A172 (cell line): ENCODE measurements around the gene ABHD14A. TPM values are rescaled to one million over a fixed set of nuclear protein-coding genes. Genes with fewer than 3 reads are reported as not detected.

Source experiments
- DNase-seq: peaks from one replicate; pipeline ENCODE4 v3.0.0-alpha.2; 2015; ENCODE audit warnings: low spot score
- total RNA-seq: library from RNA; depleted of rRNA; stranded (reverse); fragments of >200 nt; shearing (Covaris generic); gene quantifications from 2 replicates; pipeline ENCODE4 v1.2.3, GENCODE V29; 2014; rRNA removed

Gene ABHD14A
- total RNA-seq, 1 experiment from 2014 or later, result 10.2 TPM

DNA sequence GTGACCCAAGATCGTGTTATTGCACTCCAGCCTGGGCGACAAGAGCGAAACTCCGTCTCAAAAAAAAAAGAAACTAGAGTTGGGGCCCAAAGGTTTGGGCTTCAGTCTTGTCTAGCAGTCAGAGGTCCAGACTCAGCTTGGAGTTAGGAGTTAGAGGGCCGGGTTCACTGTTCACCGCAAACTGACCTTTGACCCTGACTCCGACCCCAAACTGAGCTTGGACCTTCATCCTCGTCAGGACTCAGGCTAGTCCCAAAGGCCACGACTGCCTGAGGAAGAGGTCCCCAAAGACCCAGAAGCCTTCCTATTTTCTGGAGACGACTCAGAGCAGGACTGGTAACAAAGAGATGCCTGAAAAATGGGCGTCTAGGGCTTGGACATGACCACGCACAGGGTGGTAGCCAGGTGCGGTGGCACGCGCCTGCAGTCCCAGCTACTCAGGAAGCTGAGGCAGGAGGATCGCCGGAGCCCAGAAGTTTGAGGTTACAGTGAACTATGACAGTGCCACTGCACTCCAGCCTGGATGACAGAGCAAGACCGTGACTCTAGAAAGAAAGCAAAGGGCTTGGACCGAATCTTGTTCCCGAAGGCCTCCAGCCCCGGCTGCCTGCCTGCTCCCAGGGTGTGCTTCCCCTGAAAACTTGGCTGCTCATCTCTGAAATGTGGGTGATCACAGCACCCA is 43.6 kb downstream of the ABHD14A start:
- no peak for DNase-seq

DNA sequence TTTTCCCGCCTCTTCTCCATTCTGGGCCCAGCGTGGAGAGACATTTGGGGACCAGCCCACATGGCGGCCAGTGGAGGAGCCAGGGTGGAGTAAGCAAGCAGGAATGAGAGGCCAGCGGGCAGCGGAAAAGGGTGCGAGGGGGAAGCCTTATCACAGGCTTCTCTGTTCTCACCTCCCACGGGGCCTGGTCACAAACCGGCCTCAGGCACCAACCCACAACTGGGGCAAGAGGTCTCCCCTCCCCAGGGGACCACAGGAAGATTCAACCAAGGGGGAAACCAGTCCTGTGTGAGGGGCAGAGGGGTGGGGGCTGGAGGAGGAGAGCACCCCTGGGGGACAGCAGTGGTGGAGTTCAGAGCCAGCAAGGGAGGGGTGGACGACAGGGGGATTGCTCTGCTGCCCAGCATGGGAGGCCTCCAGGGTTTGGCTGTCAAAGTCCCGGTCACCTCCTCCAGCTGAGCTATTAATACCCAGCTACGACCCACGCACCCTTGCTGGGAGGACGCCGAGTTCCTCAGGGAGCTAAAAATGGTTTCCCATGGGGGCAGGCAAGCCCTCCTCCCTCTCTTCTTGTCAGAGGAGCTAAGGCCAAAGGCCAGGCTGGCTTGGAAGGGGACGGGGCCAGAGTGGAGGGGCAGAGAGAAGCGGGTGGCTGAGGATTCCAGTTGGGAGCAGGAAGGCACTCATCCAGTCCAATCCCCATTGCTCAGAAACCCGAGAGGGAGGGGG is 44.7 kb downstream of the ABHD14A start:
- DNase-seq, result no peak

DNA sequence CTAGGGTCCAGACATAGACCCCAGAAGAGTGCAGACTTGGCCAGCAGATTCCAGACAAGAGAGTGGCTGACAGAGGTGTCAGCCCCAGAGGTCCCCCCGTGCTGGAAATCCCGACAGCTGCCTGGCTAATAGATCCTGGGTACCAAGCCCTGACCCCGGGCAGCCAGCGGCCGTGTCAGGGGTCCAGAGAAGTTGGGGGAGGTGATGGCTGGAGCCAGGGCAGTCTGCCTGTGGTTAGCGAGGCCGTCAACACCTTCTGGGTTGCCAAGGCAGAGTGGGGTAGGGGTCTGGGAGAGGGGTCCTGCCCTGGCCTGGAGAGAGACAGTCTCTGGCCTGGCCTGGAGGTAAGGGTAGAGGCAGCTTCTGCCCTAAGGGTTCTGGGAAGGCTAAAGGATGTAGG is 45.9 kb downstream of the ABHD14A start:
- no peak for DNase-seq

DNA sequence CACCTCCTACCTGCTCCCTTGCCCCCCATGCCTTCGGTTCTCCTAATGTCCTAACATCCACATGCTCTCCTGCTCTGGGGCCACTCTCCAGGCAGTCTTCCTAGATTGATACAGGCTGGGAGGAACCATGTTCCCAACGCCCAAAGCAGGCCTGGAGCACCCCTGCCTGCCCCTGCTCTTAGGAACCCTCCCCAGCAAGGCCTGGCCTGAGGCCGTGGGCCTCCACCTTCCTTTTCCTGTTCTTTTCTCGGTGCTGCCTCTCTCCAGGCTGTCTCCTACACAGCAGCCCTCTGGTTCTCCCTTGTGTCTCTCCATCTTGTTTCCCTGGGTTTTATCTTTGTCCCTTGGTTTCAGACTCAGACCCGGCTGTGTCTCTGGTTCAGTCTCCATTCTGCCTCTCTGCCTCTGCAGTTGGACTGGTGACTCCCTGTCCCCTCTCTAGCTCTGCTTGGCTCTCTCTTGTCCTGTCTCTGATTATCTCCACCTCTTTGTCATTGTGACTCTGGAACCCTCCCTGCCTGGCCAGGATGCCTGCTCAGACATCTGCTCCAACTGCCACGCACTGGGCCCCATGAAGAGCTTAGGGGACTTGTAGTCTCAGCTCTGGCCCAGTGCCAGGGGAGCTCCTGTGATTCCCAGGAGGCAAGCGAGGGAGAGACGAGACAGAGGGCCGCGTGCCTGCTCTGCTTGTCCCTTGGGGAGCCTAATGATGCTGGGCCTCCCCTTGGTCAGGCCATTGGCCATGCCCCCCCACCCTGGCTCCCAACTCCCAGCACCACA is 46.8 kb downstream of the ABHD14A start:
- DNase-seq, result no peak

DNA sequence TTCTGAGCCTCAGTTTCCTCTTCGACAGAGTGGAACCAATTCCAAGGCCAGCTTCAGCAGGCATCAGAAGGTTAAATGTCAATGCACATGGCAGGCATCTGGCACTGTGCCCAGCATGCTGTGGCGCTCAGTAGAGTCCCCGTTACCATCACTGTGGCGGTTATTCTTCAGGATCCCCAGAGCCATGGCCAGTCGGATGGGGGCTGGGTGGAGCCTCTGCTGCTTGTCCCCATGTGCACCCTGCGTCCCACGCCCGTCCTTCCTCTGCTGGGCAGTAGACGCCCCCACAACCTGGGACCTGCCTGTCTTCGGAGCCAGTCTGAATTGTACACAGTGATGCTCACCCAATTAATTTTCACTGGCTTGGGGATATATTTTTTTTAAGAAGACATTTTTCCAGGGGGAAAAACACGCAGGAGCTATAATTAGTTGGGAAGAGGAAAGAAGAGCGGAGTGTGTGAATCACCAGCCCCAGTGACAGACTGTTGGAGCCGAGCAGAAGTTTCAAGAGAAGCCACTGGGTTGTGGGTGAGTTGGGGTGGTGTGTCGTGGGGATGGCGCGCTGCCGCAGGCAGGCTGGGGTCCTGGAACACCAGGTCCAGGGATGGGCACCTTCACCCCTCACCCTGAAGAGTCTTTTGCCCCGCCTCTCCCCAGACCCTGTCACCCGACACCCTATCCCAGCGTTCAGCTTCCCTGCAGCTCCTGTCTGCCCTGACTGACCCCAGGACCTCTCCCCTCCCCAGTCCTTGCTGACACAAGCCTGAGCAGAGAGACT is 47.6 kb downstream of the ABHD14A start:
- peak; percentile 31 for DNase-seq

DNA sequence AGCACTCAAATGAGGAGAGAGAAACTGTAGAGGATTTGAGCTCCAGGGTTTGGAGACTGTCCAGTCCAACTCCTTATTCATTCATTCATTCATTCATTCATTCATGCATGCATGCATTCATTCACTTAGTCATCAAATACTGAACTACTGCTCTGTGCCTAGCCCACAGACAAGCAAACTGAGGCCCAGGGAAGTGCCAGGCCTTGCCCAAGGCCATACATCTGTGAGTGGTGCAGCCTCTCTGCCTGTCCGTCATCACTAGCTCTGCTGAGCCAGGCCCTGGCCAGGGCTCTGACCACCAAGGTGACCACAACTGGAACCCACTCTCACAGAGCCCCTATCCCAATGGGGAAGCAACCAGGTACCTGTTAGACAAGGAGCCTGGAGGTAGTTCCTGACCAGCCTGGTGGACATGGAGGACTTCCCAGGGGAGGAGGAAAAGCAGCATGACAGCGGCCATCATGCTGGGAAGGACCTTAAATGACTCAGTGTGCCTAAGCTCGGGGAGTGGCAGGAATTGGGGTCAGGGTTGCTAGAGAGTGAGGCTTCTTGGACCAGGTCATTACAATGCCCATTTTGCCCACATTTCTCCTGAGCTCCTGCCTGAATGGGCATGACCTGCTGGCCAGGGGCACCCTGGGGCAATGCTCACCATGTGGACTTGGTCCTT is 48.4 kb downstream of the ABHD14A start:
- no peak for DNase-seq

DNA sequence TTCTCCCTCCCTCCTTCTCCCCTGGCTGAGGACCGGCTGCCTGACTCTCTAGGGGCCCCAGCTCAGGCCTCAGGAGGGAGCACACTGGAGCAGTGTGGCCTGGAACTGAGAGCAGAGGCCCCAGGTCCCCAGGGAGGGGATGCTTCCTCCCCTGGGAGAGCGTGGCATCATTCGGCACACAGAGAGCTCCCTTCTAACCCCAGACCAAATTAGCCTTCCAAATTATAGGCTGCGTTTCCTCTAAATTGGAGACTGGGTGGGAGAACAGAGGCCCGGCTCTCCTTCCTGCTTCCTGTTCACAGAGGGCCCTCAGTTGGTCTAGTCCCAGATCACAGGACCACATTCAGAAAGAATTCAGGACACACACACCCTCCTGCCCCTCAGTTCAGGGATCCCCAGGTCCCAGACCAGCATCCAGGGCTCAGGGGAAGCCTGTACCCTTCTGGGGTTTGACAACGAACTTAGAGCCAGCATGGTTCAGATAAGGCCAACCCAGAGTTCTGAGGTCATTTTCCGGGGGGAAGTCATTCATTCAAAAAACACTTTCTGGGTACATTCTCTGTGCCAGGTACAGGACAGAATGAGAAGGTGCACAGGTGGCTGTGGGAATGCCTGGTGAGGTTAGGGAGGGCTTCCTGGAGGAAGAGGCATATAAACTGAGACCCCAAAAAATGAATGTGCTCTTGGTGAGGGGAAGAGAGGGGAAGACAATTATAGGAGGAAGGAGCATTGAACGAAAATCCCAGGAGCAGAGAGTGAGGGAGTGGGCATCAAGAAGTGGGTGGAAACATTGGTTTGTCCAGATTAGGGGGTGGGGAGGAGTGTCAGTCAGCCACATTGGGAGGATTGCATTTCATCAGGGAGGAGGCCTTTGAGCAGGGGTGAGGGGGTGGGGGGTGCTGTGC is 49.2 kb downstream of the ABHD14A start:
- DNase-seq, result no peak

DNA sequence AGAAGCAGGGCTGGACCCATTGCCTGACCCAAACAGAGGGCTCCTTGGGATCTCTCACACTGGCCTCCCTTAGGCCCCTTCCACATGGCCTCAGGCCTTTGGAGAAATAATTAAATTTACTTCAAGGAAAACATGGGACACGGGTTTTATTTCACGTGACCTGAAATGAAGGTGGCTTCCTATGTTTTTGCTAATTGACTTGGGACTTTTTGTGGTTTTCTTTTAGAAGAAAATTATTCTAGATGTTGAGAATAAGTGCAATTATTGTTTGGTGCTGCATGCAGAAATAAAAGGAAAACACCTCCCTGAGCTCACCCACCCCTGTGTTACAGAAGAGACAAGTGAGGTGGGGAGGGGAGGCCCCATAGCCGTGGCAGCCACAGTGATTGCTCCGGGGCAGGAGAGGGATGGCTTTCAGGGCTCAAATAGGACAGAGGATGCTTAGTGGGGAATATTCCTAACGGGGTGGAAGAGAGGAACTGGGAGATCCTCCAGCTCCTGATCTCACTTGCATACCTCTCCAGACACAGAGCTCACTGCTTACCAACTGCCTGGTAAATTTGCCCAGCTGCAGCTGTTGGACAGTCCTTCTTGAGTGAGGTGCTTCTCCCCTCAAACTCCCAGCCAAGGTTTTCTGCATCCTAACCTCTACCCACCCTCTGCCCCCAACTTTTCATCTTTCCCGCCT is 50.0 kb downstream of the ABHD14A start:
- DNase-seq, result no peak

DNA sequence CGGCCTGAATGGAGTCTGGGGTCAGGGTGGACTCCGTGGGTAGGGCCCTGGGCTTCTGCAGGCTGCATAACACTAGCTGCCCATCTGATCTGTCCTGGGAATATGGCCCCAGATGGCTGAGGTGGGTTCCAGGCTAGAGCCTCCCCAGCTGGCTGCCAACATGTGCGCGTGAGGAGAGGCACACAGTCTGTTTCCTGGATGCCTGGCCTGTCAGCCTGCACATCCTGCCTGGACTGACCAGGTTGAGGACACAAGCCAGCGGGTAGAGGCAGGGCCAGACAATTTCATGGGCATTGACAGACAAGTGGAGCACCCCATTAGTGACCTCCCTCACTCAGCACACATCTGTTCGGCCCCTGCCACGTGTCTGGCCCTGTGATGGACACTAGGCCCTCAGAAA is 50.6 kb downstream of the ABHD14A start:
- no peak for DNase-seq

DNA sequence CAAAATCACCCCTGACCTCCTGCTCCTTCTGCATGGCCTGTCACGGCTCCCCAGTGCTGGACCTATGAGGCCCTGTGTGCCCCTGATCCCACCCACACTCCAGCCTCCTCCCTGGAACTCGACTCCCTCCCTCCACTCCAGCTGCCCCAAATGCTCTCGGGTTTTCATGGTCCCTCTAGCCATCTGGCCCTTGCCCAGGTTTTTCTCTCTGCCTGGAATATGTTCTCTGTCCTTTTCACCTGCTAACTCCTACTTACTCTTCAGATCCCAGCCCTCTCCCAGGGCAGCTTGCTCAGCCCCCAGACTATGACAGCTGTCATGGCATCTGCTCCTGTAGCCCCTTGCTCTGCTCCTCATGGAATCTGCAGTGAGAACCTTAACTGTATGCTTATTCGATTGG is 51.2 kb downstream of the ABHD14A start:
- no peak for DNase-seq

DNA sequence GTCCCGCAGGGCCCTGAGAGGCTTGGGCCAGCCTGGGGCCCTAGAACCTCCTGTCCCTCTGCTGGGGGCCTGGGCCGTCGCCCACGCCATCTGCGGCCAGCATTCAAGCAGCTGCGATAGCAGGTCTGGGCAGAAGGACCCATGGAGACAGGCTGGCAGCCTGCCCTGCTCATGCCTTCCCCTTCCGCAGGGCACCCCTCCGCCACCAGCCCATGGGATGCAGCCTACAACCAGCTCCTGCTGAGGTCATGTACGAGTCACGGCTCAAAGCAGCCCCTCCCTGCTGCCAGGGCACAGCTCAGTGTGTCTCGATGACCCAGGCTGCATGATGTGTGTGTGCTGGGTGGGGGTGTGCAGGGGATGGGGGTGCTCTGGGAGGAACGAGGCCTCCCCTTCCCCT is 53.7 kb downstream of the ABHD14A start:
- no peak for DNase-seq

DNA sequence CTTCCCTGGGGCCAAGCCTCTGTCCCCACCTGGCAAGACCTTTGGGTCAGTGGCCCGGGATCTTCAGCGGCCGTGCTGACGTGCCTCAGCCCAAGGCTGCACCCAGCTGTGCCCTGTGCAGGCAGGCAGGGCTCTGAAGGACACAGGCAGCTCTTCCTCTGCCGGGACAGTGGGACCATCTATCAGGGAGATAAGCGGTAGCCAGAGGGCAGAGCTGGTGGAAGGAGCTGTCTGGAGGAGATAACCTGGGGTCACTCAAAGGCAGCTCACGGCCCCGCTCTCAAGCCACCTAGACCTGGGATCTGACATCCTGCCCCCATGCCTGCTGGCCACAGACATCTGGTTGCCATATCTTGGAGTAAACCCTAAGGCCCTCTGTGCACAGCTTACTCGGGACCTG is 54.2 kb downstream of the ABHD14A start:
- no peak for DNase-seq

DNA sequence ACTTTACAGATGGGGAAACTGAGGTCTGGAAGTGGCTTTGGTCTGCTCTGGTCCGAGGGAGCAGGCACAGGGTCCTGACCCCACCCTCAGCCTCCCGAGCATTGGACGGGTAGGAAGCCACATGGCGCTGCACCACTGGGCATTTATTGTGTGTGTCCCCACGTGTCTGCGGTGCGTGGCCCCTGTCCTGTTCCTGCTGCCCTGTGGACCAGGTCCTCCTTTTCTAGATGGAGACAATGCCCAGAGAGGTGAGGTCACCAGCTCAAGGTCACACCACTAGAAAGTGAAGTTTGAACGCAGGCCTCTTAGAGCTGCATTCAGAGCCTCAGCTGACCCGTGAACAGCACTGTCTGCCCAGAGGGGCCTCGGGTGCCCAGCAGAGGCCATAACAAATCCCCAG is 54.7 kb downstream of the ABHD14A start:
- no peak for DNase-seq

Other genes starting within 250 kb of the ABHD14A start
- not detected in 2 replicates for gene IQCF6, start 195.8 kb upstream of the ABHD14A start, total RNA-seq
- gene IQCF2, start 113.4 kb upstream of the ABHD14A start, total RNA-seq, result not detected in 2 replicates
- gene IQCF5, start 99.5 kb upstream of the ABHD14A start, total RNA-seq, result not detected in 2 replicates
- gene IQCF1, start 71.7 kb upstream of the ABHD14A start, total RNA-seq, result not detected in 2 replicates
- gene RRP9, start 33.2 kb upstream of the ABHD14A start, total RNA-seq, result 48.7 and 51.4 TPM in 2 replicates
- 41.4 and 45.4 TPM in 2 replicates for gene PARP3, start 32.7 kb upstream of the ABHD14A start, total RNA-seq
- gene GPR62, start 19.7 kb upstream of the ABHD14A start, total RNA-seq, result not detected in 2 replicates
- gene PCBP4, start 7.6 kb upstream of the ABHD14A start, total RNA-seq, result 99.7 and 107 TPM in 2 replicates
- 21.2 and 21.5 TPM in 2 replicates for gene ABHD14B, start 1.0 kb upstream of the ABHD14A start, total RNA-seq
- 46.5 and 66.1 TPM in 2 replicates for gene ACY1, start 8.5 kb downstream of the ABHD14A start, total RNA-seq
- gene RPL29, start 20.8 kb downstream of the ABHD14A start, total RNA-seq, result 704 and 1,100 TPM in 2 replicates
- 14.1 and 16.3 TPM in 2 replicates for gene DUSP7, start 81.5 kb downstream of the ABHD14A start, total RNA-seq
- gene POC1A, start 179.4 kb downstream of the ABHD14A start, total RNA-seq, result 16.5 and 19.0 TPM in 2 replicates
- 60.1 and 66.9 TPM in 2 replicates for gene ALAS1, start 223.1 kb downstream of the ABHD14A start, total RNA-seq